Mucosa of gallbladder (tissue), 1 donor: ENCODE results near the gene LRPPRC. TPM values are rescaled to one million over a fixed set of nuclear protein-coding genes. Genes with fewer than 3 reads are reported as not detected.

ENCODE experiments used
- DNase-seq: peaks from one replicate; pipeline ENCODE4 v3.0.0-alpha.2; 2020; ENCODE audit warnings: low spot score
- total RNA-seq: library from RNA; stranded (reverse); gene quantifications from one replicate; pipeline ENCODE4 v1.2.1, GENCODE V29; 2021
- donor health status: DM: no; HTN: no; CAD: no.

Gene LRPPRC
- total RNA-seq, 1 donor from 2014 or later = 60.7 TPM

DNA sequence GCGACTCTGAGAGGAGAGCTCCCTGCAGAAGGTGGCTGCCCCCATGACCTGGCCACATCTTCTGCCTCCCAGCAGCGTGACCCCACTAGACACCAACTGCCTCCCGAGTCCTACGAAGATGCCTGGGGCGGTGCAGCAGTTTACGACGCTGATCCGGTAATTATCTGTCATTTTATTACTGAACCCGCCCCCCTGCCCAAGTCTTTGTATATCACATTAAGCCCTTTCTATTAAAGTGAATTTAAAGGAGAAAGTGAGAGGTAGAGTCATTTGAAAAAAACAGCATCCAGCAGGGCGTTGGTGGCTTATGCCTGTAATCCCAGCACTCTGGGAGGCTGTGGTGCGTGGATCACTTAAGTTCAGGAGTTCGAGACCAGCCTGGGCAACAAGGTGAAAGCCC lies 123.6 kb downstream of the LRPPRC start:
- no peak for DNase-seq

DNA sequence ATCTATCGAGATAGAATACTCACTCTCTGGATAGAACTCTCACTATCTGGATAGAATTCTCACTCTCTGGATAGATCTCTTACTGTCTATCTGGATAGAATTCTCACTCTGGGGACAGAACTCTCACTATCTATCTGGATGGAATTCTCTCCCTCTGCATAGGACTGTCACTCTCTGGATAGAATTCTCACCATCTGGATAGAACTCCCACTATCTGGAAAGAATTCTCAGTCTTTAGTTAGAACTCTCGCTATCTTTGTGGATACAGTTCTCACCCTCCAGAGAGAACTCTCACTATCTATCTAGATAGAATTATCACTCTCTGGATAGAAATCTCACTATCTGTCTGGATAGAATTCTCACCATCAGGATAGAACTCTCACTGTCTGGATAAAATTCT lies 140.5 kb downstream of the LRPPRC start:
- no peak for DNase-seq

DNA sequence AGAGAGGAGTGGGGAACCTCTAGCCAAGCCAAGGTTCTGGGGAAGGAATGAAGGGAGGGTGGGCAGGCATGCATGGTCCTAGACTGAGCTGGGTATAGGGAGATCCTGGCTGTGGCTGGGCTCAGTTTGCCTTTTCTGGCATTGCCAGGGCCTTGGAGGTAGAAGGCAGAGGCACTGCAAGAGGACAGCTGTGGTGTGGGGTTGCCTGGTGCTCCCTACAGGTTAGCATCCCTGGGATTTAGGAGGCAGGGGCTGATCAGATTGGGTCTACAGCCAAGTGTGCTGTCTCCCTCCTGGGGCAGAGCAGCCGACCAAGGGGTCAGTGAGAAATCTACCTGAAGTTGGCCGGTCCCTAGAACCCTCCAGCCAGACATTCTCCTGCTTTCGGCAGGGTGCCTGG lies 141.1 kb downstream of the LRPPRC start:
- peak; percentile 5 for DNase-seq

DNA sequence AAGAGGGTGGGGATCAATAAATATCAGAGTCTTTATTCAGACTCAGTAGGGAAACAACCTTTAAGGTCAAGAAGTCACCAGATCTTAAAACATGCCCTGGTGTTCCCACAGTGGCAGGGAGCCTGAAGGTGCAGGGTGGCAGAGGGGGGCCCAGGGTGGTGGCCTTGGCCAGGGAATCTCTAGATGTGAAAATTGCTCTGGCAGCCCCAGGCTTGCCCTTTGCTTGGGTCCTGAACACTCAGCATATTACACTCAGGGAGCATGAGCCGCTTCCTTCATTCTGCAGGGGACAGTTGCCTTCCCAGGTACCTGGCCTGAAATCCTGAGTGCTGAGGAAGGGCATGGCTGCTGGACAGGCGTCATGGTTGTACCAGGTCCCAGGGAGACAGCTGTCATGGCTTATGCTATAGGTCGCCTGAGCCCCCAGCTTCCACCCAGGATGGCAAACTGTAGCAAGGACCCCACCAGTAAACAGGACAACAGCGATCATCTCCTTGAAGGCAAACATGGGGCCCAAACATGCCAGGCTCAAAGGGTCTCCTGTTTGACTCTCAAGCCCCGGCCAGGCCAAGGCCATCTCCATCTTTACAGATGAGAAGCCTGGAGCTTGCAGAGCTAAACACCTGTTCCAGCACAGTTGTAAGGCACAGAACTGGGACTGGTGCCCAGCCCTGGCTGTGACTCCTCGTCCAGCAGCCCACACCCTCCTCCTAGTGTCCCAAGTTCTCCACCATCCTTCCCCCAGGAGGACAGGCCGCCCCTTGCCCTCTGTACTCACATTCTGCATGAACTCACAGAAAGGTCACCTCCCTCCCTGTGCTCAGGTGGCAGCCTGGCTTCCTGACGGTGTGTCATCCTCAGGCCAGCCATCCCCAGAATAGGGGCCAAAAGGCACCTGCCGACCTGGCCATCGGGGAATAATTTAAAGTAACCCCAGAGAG lies 142.4 kb downstream of the LRPPRC start:
- DNase-seq = peak; percentile 6

DNA sequence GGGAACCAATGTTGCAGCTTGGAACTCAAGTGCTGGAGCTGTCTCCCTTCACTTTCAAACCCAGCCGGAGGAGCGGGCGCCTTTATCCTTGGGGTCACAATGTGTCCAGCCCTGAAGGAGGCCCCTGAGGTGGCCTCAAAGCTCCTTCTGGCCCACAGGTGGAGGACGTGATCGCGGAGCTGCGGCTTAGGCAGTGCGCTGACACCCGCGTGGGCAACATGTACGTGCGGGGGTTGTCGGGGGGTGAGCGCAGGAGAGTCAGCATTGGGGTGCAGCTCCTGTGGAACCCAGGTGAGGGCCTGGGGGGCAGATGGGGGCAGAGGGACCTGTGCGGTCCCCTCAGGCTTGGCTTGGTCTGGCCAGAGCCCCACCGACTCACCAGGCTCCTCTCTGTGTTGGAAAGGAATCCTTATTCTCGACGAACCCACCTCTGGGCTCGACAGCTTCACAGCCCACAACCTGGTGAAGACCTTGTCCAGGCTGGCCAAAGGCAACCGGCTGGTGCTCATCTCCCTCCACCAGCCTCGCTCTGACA lies 143.5 kb downstream of the LRPPRC start:
- peak; percentile 7 for DNase-seq

DNA sequence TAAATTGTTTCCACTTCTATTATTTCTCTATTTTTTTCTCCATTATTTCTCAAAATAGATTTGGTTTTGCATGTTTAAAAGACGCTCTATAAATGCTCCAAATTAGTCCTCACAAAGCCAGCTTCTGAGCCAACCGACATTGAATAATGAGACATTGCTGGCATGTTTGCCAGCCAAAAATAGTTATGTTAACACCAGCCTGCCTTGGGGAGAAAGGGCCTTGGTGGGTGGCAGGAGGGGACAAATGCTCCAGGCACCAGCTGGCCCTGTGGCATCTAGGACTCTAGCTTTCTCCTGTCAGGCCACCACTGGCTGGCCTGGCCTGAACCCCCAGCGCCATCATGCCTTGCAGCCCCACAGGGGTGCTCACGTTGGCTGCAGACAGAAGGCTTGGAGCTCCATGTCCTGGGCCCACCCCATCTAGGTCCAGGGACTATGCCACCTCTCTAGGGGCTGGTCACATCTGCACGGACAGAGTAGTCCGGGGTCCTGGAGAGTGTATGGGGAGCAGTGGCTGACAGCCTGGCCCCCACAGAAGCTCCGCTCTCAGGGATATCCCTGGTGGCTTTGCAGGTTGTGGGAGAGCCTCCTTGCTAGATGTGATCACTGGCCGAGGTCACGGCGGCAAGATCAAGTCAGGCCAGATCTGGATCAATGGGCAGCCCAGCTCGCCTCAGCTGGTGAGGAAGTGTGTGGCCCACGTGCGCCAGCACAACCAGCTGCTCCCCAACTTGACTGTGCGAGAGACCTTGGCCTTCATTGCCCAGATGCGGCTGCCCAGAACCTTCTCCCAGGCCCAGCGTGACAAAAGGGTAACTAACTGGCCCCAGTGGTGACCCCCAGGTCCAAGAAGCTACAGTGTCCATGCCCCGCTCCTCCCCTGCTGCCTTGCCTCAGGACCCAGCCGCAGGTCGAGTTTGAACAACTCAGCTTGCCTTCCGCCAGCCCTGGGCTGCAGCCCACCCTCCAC lies 144.5 kb downstream of the LRPPRC start:
- DNase-seq = peak; percentile 7

DNA sequence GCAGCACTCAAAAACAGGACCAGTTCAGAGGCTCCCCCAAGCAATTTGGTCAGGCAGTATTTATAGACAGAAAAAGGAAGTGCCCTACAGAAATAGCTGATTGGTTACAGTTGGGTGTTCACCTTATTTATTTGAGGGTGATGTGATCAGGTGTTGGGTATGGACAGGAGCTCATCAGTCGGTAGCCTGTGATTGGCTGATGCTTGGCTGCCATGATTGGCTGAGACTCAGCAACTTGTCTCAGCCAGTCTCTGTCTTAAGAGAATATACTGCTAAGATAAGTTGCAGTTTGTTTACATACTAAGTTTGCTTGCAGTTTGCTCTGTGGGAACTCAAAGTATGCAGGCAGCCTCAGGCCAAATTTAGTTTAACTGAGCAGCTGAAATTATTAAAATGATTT lies 147.6 kb downstream of the LRPPRC start:
- no peak for DNase-seq

DNA sequence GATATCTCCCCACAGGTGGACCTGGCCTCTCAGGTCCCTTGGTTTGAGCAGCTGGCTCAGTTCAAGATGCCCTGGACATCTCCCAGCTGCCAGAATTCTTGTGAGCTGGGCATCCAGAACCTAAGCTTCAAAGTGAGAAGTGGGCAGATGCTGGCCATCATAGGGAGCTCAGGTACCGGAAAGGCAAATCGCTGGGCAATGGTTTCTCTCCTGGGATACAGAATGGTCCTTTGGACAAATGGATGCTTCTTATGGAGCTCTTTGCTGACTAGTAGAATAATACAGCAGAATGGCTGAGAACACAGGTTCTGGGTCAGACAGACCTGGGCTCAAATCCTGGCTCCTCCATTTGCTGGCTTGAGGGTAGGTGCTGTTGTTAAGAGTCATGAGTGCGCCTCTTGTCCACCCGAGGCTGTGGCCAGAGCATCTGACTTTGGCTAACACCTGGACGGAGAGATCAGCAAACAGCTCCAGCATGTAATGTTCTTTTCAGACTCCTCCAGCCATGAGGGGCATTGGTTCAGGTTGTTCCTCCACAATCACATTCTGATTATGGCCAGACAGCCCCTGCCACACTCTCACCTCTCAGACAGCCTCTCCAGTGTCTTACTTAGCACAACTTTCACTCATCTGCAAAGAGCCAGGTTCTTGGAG lies 149.5 kb downstream of the LRPPRC start:
- no peak for DNase-seq

DNA sequence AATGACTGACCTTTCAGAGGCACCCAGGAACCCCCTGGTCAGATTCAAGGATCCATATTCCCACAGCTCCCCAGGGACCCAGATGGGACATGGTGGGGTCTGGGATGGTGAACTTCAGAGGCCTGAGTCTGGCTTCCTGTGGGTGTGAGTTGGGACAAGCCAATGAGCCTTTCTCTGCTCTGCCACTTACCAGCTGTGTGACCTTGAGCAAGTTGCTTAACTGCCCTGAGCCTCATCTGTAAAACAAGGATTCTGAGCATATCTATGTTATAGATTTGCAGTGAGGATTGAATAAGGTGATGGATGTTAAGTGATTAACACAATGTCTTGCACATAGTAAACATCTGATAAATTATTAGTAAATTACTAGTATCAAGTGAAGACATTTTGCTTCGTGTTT lies 150.6 kb downstream of the LRPPRC start:
- DNase-seq = no peak

DNA sequence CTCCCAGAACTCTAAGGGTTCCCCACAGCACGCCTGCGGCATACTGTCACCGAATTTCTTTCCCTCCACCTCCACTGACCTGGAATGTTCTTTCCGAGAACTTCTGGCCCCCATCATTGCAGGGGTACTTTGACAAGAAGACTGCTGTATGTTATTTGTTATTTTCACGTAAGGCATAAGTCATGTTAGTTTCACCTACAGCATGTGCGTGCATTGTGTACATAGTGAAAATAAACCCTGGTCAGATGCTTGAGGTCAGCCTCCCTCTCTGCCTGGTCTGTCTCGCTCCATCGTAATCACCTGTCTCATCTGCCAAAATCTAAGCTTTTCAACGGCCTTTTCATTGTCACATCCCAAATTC lies 152.9 kb downstream of the LRPPRC start:
- no peak for DNase-seq

DNA sequence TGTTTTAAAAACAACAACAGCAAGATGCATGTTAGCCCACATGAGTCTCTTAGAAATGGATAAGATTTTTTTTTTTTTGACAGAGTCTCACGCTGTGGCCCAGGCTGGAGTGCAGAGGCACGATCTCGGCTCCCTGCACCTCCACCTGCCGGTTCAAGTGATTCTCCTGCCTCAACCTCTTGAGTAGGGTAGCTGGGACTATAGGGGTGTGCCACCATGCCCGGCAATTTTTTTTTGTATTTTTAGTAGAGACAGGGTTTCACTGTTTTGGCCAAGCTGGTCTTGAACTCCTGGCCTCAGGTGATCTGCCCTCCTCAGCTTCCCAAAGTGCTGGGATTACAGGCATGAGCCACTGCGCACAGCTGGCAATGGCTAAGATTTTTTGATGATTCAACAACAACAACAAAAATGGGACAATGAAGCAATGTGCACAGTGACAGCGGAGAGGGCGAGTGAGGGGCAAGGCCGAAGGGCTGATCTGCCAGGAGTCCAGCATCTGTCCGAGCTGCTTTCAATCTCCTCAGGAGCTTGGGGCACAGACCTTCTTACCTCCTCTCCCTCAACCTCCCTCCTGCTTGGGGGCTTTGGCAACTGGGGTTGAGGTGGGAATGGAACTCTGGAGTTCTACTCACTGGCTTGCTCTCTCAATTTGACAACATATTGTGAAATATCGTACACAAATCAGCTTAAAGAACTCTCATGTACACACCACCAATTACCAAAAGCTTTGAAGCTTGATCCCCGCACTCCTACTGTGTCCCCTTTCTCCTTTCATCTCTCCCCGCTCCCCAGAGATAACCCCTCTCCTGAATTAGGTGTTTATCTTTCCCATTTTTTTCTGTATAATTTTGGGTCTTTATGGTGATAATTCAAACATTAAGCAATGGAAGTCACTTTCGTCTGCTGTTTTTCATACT lies 153.6 kb downstream of the LRPPRC start:
- DNase-seq = no peak

DNA sequence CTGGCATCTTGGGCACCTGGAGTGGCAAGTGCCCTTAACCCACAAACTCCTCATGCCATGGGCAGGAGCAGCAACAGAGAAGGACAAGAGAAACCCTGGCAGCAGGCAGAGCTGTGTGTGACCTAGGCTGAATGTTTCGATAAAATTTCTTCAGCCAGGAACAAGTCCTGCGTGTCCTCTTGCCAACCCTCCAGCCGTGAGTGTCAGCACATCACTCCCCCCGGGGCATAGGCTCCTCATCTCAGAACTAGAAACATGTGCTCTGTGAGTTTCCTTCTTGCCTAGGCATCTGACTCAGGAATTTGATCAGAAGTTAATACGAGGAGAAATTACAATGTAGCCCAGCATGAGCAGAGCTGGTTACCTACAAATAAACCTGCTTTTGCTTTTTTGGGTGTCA lies 154.8 kb downstream of the LRPPRC start:
- DNase-seq = no peak

DNA sequence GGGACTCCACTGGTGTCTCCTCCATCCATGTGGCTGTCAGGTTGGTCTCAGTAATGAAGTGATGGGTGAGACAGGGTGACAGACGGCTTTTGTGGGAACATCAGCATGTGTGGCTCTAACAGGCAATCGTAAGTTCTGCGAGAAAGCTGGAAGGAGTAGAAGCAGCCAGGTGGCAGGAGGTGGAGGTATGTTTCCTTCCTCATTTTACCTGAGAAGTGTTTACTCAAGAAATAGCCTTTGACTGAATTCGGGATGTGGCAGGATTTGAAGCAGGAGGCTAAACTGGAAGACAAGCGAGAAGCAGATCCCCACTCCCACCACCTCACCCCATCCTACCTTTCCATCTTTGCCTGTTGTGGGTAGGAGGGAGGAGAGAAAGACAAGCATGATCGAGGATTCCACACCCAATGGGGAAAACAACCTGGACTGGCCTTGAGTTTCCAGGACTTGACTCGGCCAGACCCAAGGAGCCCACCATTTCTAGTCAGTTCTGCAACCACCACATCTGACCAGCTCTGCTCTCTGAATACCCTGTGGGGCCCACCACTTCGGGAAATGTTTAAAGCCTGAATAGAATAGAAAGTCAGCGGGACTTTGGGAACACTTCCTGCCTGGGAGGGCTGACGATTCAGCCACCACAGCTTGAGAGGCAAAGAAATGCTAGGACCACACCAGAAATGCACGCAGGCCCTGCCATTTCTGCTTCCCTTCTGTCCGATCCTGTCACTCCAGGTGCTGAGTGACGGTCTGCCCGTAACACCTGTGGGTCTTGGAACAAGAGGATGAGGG lies 155.8 kb downstream of the LRPPRC start:
- no peak for DNase-seq

DNA sequence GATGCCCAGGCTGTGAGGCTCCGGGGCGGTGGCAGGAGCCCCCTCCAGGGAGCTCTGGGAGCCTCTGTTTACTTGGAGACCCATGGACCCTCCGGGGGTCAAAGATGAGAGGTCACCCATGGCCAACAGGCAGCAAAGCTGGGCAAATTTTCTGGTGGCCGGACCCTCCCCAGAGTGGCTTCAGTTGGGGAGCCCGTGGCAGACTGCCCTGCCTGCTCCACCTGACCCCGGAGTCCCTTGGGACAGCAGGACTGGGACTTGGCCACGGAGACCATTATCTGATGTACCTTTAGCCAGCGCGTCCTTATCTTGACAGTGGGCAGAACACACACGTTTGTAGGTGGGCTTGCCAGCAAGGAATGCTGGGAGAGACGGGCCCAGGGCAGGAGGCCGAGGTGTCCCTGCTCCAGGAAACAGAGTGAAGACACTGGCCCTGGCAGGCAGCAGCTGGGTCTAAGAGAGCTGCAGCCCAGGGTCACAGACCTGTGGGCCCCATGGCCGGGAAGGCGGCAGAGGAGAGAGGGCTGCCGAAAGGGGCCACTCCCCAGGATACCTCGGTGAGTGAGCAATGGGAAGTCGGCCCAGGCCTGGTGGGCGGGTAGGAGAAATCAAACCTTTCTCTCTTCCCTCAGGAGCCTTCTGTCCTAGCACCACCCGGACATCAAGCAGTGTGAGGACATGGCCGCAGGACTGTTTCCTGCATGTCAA lies 157.1 kb downstream of the LRPPRC start, which contains the start of the genes ABCG5 and ABCG8:
TSS of gene ABCG5 (minus strand) at position 280 of the 708 bp plus-strand sequence. CDS start at position 120, 160 bp downstream.
TSS of gene ABCG8 (plus strand) at position 412 of the 708 bp plus-strand sequence. CDS start at position 495, 83 bp downstream.
- peak; percentile 9 for DNase-seq

DNA sequence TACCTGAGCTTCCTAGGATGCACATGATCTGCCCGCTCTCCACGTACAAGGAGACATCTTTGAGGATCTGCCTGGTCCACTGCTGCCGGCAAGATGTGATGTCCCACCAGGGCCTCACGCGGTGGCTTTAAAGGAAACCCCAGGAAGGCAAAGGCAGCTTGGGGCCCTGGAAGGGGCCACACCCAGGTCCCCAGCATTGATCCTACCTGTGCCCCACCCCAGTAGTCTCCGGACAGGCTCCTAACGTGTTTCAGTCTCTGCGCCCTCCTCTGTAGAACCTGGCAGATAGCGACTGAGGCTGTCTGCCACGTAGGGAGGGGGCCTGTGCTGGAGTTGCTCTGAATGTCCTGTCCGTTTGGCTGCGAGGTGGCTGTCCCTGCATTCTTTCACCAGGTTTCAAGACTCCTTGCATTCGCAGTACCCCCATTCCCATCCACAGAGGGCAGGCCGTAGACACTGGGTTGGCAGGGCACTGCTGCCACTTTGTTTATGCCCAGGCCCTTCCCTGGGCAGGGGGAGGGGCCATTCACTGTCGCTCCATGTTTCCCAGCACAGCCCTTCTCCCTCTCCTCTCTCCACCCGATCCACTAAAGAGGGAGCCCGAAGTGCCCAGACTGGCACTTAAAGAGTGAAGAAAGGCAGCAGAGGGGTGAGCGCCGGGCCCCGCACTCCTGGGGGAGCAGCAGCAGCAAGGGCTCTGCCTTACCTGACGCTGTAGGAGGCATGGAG lies 157.8 kb downstream of the LRPPRC start:
- DNase-seq = no peak

DNA sequence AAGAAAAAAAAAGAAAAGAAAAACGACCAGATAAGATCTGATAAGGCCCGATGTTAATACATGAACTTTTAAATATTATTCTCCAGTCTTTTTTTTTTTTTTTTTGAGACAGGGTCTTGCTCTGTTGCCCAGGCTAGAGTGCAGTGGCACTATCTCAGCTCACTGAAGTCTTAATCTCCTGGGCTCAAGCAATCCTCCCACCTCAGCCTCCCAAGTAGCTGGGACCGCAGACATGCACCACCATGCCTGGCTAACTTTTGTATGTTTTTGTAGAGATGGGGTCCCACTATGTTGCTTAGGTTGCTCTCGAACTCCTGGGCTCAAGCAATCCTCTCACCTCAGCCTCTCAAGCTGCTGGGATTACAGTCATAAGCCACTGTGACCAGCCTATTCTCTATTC lies 158.8 kb downstream of the LRPPRC start:
- DNase-seq = no peak
